IMR-90 (cell line): Measurements from ENCODE around the gene MYO1H. TPM values are rescaled to one million over a fixed set of nuclear protein-coding genes. Genes with fewer than 3 reads are reported as not detected.

Source experiments
- ATAC-seq: fragments of 200-7000 bp; cut with Tn5 transposase; 2 replicates; pipeline ENCODE4 v1.9.1; 2020; ENCODE audit warnings: low read depth, mild to moderate bottlenecking, moderate library complexity
- BruUV-seq: library from RNA; stranded (reverse); fragments of 400-500 nt; replicated peaks from 2 replicates; lab custom pipeline; 2021; lab: Mats Ljungman, UMichigan
- CTCF ChIA-PET: fragments of 300-600 bp; formaldehyde crosslinking; extraction: SDS; loops from one replicate; lab custom pipeline; 2021; ENCODE audit warnings: antibody characterized with exemption; lab: Yijun Ruan, JAX
- POLR2A ChIA-PET: fragments of 300-600 bp; sonication (Branson Sonifier 250); formaldehyde crosslinking; loops from one replicate; lab custom pipeline; 2022; ENCODE audit warnings: antibody characterized with exemption; ENCODE audit not compliant: unreplicated experiment; lab: Charles Lee
- DNase-seq: peaks from one replicate; pipeline ENCODE4 v3.0.0; 2013
- H2AFZ ChIP-seq: replicated peaks from 2 replicates; pipeline ENCODE3; 2013; ENCODE audit warnings: low read length, mild to moderate bottlenecking; ENCODE audit not compliant: poor library complexity
- H2AK5ac ChIP-seq: 2 replicates; pipeline ENCODE4 v1.6.1; 2013; ENCODE audit warnings: low read depth, low read length, inconsistent platforms
- H2AK9ac ChIP-seq: replicated peaks from 2 replicates; pipeline ENCODE3; 2013; ENCODE audit warnings: mild to moderate bottlenecking, low read depth, low read length, moderate library complexity; ENCODE audit not compliant: poor library complexity
- H2BK120ac ChIP-seq: 2 replicates; pipeline ENCODE4 v1.6.1; 2013; ENCODE audit warnings: low read depth, low read length, inconsistent platforms
- H2BK15ac ChIP-seq: 3 replicates; pipeline ENCODE4 v1.6.1; 2013; ENCODE audit warnings: low read depth, low read length, inconsistent platforms
- H2BK20ac ChIP-seq: 2 replicates; pipeline ENCODE4 v1.6.1; 2013; ENCODE audit warnings: low read depth, mild to moderate bottlenecking, inconsistent platforms, low read length, moderate library complexity
- H2BK5ac ChIP-seq: 2 replicates; pipeline ENCODE4 v1.6.1; 2013; ENCODE audit warnings: mild to moderate bottlenecking, low read depth, low read length, inconsistent platforms; ENCODE audit not compliant: poor library complexity, severe bottlenecking
- H3K14ac ChIP-seq: replicated peaks from 2 replicates; pipeline ENCODE4 v1.6.1; 2013; ENCODE audit warnings: low read depth, low read length, inconsistent platforms
- H3K18ac ChIP-seq: 2 replicates; pipeline ENCODE4 v1.6.1; 2013; ENCODE audit warnings: low read depth, low read length, control low read depth
- H3K23ac ChIP-seq: 2 replicates; pipeline ENCODE4 v1.6.1; 2013; ENCODE audit warnings: low read depth, low read length, inconsistent platforms
- H3K27ac ChIP-seq: 2 replicates; pipeline ENCODE4 v1.5.1; 2013; ENCODE audit warnings: mild to moderate bottlenecking, control low read depth, low read length; ENCODE audit not compliant: insufficient read depth
- H3K27me3 ChIP-seq: 2 replicates; pipeline ENCODE4 v1.6.1; 2013; ENCODE audit warnings: low read length; ENCODE audit not compliant: control insufficient read depth, insufficient read depth
- H3K36me3 ChIP-seq: 2 replicates; pipeline ENCODE4 v1.6.1; 2013; ENCODE audit warnings: low read length, mixed read lengths; ENCODE audit not compliant: control insufficient read depth, insufficient read depth
- H3K4ac ChIP-seq: 2 replicates; pipeline ENCODE4 v1.6.1; 2013; ENCODE audit warnings: low read depth, low read length, inconsistent platforms
- H3K4me1 ChIP-seq: 2 replicates; pipeline ENCODE4 v1.6.1; 2013; ENCODE audit warnings: low read length, mixed read lengths; ENCODE audit not compliant: control insufficient read depth, insufficient read depth
- H3K4me2 ChIP-seq: 2 replicates; pipeline ENCODE4 v1.6.1; 2013; ENCODE audit warnings: low read depth, mild to moderate bottlenecking, control low read depth, low read length, moderate library complexity
- H3K4me3 ChIP-seq: 2 replicates; pipeline ENCODE4 v1.5.1; 2013; ENCODE audit warnings: low read depth, mild to moderate bottlenecking, control low read depth, low read length, moderate library complexity; ENCODE audit not compliant: insufficient read depth
- H3K56ac ChIP-seq: 2 replicates; pipeline ENCODE4 v1.6.1; 2013; ENCODE audit warnings: low read length, inconsistent platforms; ENCODE audit not compliant: insufficient read depth; ENCODE audit errors: extremely low read depth
- H3K79me1 ChIP-seq, 2 experiments: 2 replicates each; pipeline ENCODE4 v1.6.1; 2013; ENCODE audit warnings: low read length in 2 of 2, inconsistent platforms in 1 of 2, low read depth in 1 of 2
- H3K9ac ChIP-seq: 2 replicates; pipeline ENCODE4 v1.6.1; 2013; ENCODE audit warnings: low read depth, low read length, control low read depth
- H3K9me1 ChIP-seq: 2 replicates; pipeline ENCODE4 v1.6.1; 2013; ENCODE audit warnings: low read length, inconsistent platforms; ENCODE audit not compliant: insufficient read depth
- H3K9me3 ChIP-seq: 2 replicates; pipeline ENCODE4 v1.6.1; 2013; ENCODE audit warnings: low read length; ENCODE audit not compliant: control insufficient read depth, insufficient read depth
- H4K20me1 ChIP-seq: 2 replicates; pipeline ENCODE4 v1.6.1; 2013; ENCODE audit warnings: low read length, inconsistent platforms; ENCODE audit not compliant: insufficient read depth
- H4K5ac ChIP-seq: 2 replicates; pipeline ENCODE4 v1.6.1; 2013; ENCODE audit warnings: mild to moderate bottlenecking, low read depth, low read length, control low read depth
- H4K8ac ChIP-seq, 2 experiments: 2 replicates each; pipeline ENCODE4 v1.6.1; 2013; ENCODE audit warnings: low read depth in 2 of 2, low read length in 2 of 2, control low read depth in 1 of 2, inconsistent platforms in 1 of 2
- H4K91ac ChIP-seq: 2 replicates; pipeline ENCODE4 v1.6.1; 2013; ENCODE audit warnings: low read depth, low read length, inconsistent platforms; ENCODE audit not compliant: insufficient read depth
- BHLHE40 ChIP-seq: fragments of 150-350 bp; IDR thresholded peaks from 2 replicates; pipeline ENCODE4 v1.6.1; 2016; ENCODE audit warnings: mild to moderate bottlenecking, low read depth, low read length
- CEBPB ChIP-seq: IDR thresholded peaks from 2 replicates; pipeline ENCODE4 v1.6.1; 2012; ENCODE audit warnings: low read depth, low read length, improper control_type of control experiment
- CHD1 ChIP-seq: IDR thresholded peaks from 2 replicates; pipeline ENCODE4 v1.6.1; 2012; ENCODE audit warnings: low read depth, low read length, improper control_type of control experiment
- FOS ChIP-seq: fragments of 150-350 bp; IDR thresholded peaks from 2 replicates; pipeline ENCODE4 v1.6.1; 2016; ENCODE audit warnings: low read depth, low read length
- MAFK ChIP-seq: IDR thresholded peaks from 2 replicates; pipeline ENCODE4 v1.6.1; 2012; ENCODE audit warnings: low read depth, low read length, improper control_type of control experiment
- MAZ ChIP-seq: IDR thresholded peaks from 2 replicates; pipeline ENCODE4 v1.6.1; 2012; ENCODE audit warnings: low read depth, mild to moderate bottlenecking, low read length, improper control_type of control experiment, moderate library complexity, borderline replicate concordance
- MXI1 ChIP-seq: IDR thresholded peaks from 2 replicates; pipeline ENCODE4 v1.6.1; 2012; ENCODE audit warnings: low read depth, mild to moderate bottlenecking, low read length, moderate library complexity, borderline replicate concordance
- NFE2L2 ChIP-seq: fragments of 150-350 bp; IDR thresholded peaks from 2 replicates; pipeline ENCODE4 v1.6.1; 2016; ENCODE audit warnings: low read depth, mild to moderate bottlenecking, low read length
- POLR2A ChIP-seq: IDR thresholded peaks from 2 replicates; pipeline ENCODE4 v1.6.1; 2012; ENCODE audit warnings: mild to moderate bottlenecking, low read depth, low read length
- RAD21 ChIP-seq: IDR thresholded peaks from 2 replicates; pipeline ENCODE4 v1.6.1; 2012; ENCODE audit warnings: low read length, improper control_type of control experiment
- RCOR1 ChIP-seq: IDR thresholded peaks from 2 replicates; pipeline ENCODE4 v1.6.1; 2012; ENCODE audit warnings: mild to moderate bottlenecking, low read length, improper control_type of control experiment; ENCODE audit not compliant: insufficient replicate concordance
- RFX5 ChIP-seq: IDR thresholded peaks from 2 replicates; pipeline ENCODE4 v1.8.0; 2012; ENCODE audit warnings: low read depth, mild to moderate bottlenecking, low read length, moderate library complexity
- SMC3 ChIP-seq: fragments of 150-350 bp; IDR thresholded peaks from 2 replicates; pipeline ENCODE4 v1.6.1; 2016; ENCODE audit warnings: low read depth, mild to moderate bottlenecking, antibody characterized with exemption, low read length, moderate library complexity
- USF2 ChIP-seq: fragments of 150-350 bp; IDR thresholded peaks from 2 replicates; pipeline ENCODE4 v1.6.1; 2017; ENCODE audit warnings: mild to moderate bottlenecking, antibody characterized with exemption, low read length, low read depth
- WGBS, 2 experiments: methylation state at CpG; one replicate each; pipeline versions ENCODE4 v1.1.5 to v1.1.7; 2013; ENCODE audit warnings: missing lambda C conversion rate in 2 of 2; ENCODE audit not compliant: insufficient read length in 1 of 2; ENCODE audit errors: extremely low coverage in 2 of 2; 5-methylcytosine and 5-hydroxymethylcytosine counted together
- dilution Hi-C: fragments of 300-500 bp; cut with HindIII; formaldehyde crosslinking; loops from one replicate; pipeline ENCODE4 v1.14.3; 2018; ENCODE audit warnings: low sequenced_read_pairs; ENCODE audit not compliant: unreplicated experiment
- in situ Hi-C: fragments of 300-500 bp; cut with MboI; formaldehyde crosslinking; loops from 3 replicates; pipeline ENCODE4 v1.14.3; 2019; ENCODE audit warnings: low sequenced_read_pairs, inconsistent platforms, mixed read lengths
- intact Hi-C: fragments of 100-400 bp; cut with micrococcal nuclease; formaldehyde crosslinking; loops from 2 replicates; pipeline ENCODE4 v1.10.0; 2022
- polyA plus RNA-seq, 3 experiments: library from polyadenylated mRNA; depleted of rRNA; stranded (reverse); fragments of >200 nt; gene quantifications; 2 replicates each; pipeline ENCODE4 v1.2.3, GENCODE V29; 2012; ENCODE audit warnings: low replicate concordance in 1 of 3
- total RNA-seq: library from RNA; depleted of rRNA; stranded (reverse); fragments of >200 nt; gene quantifications from 2 replicates; pipeline ENCODE4 v1.2.3, GENCODE V29; 2012
- TF ChIP-seq, protein P1 (sequence below): fragments of 150-350 bp; IDR thresholded peaks from 2 replicates; pipeline ENCODE4 v1.6.1; 2016; ENCODE audit warnings: low read depth, mild to moderate bottlenecking, low read length, moderate library complexity, borderline replicate concordance
- TF ChIP-seq, protein P2 (sequence below): conservative IDR thresholded peaks from 2 replicates; pipeline ENCODE4 v1.5.1; 2012; ENCODE audit warnings: mild to moderate bottlenecking, low read depth, low read length, improper control_type of control experiment

Gene MYO1H
- total and polyA plus RNA-seq, 2 of the 4 experiments (the other 2 are of a cell fraction) = not detected

DNA sequence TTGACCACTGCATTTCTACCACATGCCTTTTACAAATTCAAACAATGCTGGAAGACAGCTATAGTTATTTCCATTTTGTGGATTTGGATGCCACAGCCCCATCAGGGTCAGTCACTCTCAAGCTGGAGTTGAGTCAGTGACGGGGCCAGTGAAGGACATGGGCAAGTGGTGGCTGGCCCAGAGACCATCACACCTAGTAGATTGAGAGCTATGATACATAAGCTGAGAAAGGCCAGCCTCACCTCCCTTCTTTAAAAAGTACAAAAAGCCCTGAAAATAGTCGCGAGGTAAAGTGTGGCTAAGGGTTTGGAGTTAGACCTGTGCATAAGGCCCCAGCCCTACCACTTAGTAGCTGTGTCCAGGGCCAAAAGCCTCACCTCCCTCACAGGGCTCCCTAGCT lies 125.3 kb downstream of the MYO1H start:
- BruUV-seq = no TSS peak
- dilution Hi-C loops (no loop called here), intact Hi-C loops (no loop called here), in situ Hi-C loops (no loop called here)
- H4K8ac ChIP-seq = no peak overlapping the region
- DNase-seq (no peak), ATAC-seq (no peak)
- no peak overlapping the region for H4K91ac ChIP-seq
- H2AFZ ChIP-seq = no peak overlapping the region
- CTCF ChIA-PET = interaction anchor here (0.9 kb wide), 1 partner anchor 25 kb away, joined by 4 read pairs; no protein-coding TSS in a partner anchor
- H3K4me2 ChIP-seq = no peak overlapping the region
- H3K27ac ChIP-seq = no peak overlapping the region
- no peaks in the 10 kb centered on the region for H3K9me3 ChIP-seq
- H4K5ac ChIP-seq = no peak overlapping the region
- no peak overlapping the region for H3K18ac ChIP-seq
- peaks cover 2 to 83% of the 10 kb centered on the region in 2 experiments; a peak in 2 of 4 replicates for H3K79me1 ChIP-seq
- H3K23ac ChIP-seq = 0 out of 2 replicates have a peak overlapping the region, but pooled peaks have one; percentile 54
- no peak overlapping the region for H2BK5ac ChIP-seq
- H3K4ac ChIP-seq = no peak overlapping the region
- POLR2A ChIA-PET = no interaction called here
- H3K27me3 ChIP-seq = no peaks in the 10 kb centered on the region
- TF ChIP-seq MXI1 (no peak), CEBPB (no peak), POLR2A (no peak), BHLHE40 (no peak), MAFK (no peak), RFX5 (no peak), MAZ (no peak), FOS (no peak), USF2 (no peak), NFE2L2 (no peak), CHD1 (no peak), RAD21 (no peak), RCOR1 (no peak), SMC3 (no peak)
- TF ChIP-seq, protein P1, sequence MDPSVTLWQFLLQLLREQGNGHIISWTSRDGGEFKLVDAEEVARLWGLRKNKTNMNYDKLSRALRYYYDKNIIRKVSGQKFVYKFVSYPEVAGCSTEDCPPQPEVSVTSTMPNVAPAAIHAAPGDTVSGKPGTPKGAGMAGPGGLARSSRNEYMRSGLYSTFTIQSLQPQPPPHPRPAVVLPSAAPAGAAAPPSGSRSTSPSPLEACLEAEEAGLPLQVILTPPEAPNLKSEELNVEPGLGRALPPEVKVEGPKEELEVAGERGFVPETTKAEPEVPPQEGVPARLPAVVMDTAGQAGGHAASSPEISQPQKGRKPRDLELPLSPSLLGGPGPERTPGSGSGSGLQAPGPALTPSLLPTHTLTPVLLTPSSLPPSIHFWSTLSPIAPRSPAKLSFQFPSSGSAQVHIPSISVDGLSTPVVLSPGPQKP = no peak
- TF ChIP-seq, protein P2, sequence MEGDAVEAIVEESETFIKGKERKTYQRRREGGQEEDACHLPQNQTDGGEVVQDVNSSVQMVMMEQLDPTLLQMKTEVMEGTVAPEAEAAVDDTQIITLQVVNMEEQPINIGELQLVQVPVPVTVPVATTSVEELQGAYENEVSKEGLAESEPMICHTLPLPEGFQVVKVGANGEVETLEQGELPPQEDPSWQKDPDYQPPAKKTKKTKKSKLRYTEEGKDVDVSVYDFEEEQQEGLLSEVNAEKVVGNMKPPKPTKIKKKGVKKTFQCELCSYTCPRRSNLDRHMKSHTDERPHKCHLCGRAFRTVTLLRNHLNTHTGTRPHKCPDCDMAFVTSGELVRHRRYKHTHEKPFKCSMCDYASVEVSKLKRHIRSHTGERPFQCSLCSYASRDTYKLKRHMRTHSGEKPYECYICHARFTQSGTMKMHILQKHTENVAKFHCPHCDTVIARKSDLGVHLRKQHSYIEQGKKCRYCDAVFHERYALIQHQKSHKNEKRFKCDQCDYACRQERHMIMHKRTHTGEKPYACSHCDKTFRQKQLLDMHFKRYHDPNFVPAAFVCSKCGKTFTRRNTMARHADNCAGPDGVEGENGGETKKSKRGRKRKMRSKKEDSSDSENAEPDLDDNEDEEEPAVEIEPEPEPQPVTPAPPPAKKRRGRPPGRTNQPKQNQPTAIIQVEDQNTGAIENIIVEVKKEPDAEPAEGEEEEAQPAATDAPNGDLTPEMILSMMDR = no peak
- H2BK20ac ChIP-seq = no peak overlapping the region
- H4K20me1 ChIP-seq = peaks cover 76% of the 10 kb centered on the region
- H2AK9ac ChIP-seq = no peak overlapping the region
- peaks cover 43% of the 10 kb centered on the region for H3K9me1 ChIP-seq
- no peak overlapping the region for H2AK5ac ChIP-seq
- no peak overlapping the region for H3K9ac ChIP-seq
- H3K36me3 ChIP-seq = peaks cover 29% of the 10 kb centered on the region
- no peak overlapping the region for H3K4me3 ChIP-seq
- WGBS, 2 experiments = no CpG with 5 or more reads among the region's 3 CpGs
- no peak overlapping the region for H2BK15ac ChIP-seq
- peaks cover 8% of the 10 kb centered on the region for H3K4me1 ChIP-seq
- no peak overlapping the region for H3K56ac ChIP-seq
- no peak overlapping the region for H3K14ac ChIP-seq
- H2BK120ac ChIP-seq = no peak overlapping the region
